ENCODE results near the gene TTLL13. TPM values are rescaled to one million over a fixed set of nuclear protein-coding genes. Genes with fewer than 3 reads are reported as not detected.
"Not testable (repeated sequence)": the region's sequence is repeated elsewhere in the genome, so short reads cannot be mapped to it uniquely, and the experiment has no call there.

The TTLL13 gene
- total RNA-seq, 1 experiment from 2014 or later: 0.43 TPM

DNA sequence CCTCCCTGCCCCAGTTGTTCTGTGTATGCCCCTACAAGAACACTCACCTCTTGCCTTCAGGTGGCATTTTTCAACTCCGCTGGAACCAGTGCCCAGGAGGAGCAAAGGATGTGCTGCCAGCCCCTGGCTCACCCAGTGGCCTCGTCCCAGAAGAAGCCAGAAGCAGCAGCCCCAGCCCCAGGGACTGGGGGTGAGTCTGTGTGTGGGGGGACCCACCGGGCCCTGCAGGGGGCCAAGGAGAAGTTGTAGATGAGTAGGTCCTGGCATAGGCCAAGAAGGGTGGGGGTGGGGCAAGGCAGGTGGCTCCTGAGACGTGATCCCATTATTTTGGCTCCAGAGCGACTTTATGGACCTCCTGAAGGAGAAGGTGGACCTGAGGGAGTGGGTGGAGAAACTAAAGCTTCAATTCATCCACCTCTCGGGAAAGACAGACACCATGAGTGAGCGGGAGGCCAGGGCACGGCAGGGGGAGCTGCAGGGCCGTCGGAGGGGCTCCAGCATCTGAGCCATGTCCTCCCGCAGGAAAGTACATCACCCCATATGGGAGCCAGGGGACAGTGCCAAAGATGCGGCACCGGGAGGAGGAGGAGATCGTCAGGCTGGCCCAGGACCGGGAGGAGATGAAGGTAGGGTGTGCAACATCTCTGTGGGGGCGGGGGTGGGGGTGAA lies 45.4 kb downstream of the TTLL13 start:
- no peak overlapping the region for H3K4me3 Mint-ChIP-seq (ENCODE audit: unreplicated experiment)
- no peaks in the 10 kb centered on the region for H3K9me3 Mint-ChIP-seq (ENCODE audit: unreplicated experiment)
- H3K27me3 Mint-ChIP-seq (ENCODE audit: insufficient read depth, unreplicated experiment): no peaks in the 10 kb centered on the region
- no peak for TF ChIP-seq CTCF (IDR thresholded peaks at IDR 0.05; ENCODE audit: insufficient read depth in 1 of 2, low read depth in 1 of 2, low read length in 1 of 2, severe bottlenecking in 1 of 2, unreplicated experiment in 1 of 2)
- intact Hi-C loops (cut with micrococcal nuclease; ENCODE audit: unreplicated experiment): loop anchor here (5.0 kb wide), 1 partner anchor 593 kb away; no protein-coding TSS in a partner anchor
- H3K4me1 Mint-ChIP-seq (ENCODE audit: low read depth, unreplicated experiment): peaks cover 7% of the 10 kb centered on the region
- CTCF ChIA-PET: interaction anchor here (2.4 kb wide), 1 partner anchor 24 kb away, joined by 16 read pairs; no protein-coding TSS in a partner anchor
- no peaks in the 10 kb centered on the region for H3K36me3 Mint-ChIP-seq (ENCODE audit: insufficient read depth, unreplicated experiment)
- Histone ChIP-seq H3K4me1 (peaks cover 4% of the 10 kb centered on the region; the same call in 1 of the 2 replicates), H3K4me3 (ENCODE audit: low read depth, low read length) (no peak overlapping the region), H3K36me3 (ENCODE audit: control insufficient read depth, insufficient read depth, low read length) (no peaks in the 10 kb centered on the region), H3K9me3 (no peaks in the 10 kb centered on the region), H3K27me3 (replicated peaks; ENCODE audit: control insufficient read depth, insufficient read depth, low read length) (no peaks in the 10 kb centered on the region)
- no peak overlapping the region for H3K27ac Mint-ChIP-seq (ENCODE audit: unreplicated experiment)
- BruUV-seq (replicated peaks): no TSS peak
- POLR2A ChIA-PET: no interaction called here
- DNase-seq: no peak

DNA sequence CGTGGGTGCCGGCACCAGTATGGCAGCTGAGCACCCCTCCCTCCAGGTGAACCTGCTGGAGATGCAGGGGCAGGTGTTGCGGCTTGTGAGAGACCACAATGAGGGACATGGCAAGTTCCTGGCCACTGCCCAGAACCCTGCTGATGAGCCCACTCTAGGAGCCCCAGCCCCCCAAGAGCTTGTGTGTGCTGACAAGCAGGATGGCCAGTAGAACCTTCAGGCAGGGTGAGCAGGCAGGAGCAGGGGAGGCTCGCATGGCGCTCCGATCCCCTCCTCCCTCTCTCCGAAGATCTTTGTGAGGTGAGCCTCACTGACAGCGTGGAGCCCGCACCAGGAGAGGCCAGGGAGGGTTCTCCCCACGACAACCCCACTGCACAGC lies 45.9 kb downstream of the TTLL13 start:
- ChIA-PET CTCF (no interaction called here), POLR2A (no interaction called here)
- intact Hi-C loops (cut with micrococcal nuclease; ENCODE audit: unreplicated experiment): no loop called here
- no peak overlapping the region for H3K4me3 ChIP-seq (ENCODE audit: low read depth, low read length)
- H3K27me3 ChIP-seq (replicated peaks; ENCODE audit: control insufficient read depth, insufficient read depth, low read length): no peaks in the 10 kb centered on the region
- DNase-seq: no peak
- TF ChIP-seq CTCF (IDR thresholded peaks at IDR 0.05; ENCODE audit: insufficient read depth in 1 of 2, low read depth in 1 of 2, low read length in 1 of 2, severe bottlenecking in 1 of 2, unreplicated experiment in 1 of 2): no peak
- no peak overlapping the region for H3K4me3 Mint-ChIP-seq (ENCODE audit: unreplicated experiment)
- H3K36me3 ChIP-seq (ENCODE audit: control insufficient read depth, insufficient read depth, low read length): no peaks in the 10 kb centered on the region
- peaks cover 7% of the 10 kb centered on the region for H3K4me1 Mint-ChIP-seq (ENCODE audit: low read depth, unreplicated experiment)
- H3K27ac Mint-ChIP-seq (ENCODE audit: unreplicated experiment): no peak overlapping the region
- H3K27me3 Mint-ChIP-seq (ENCODE audit: insufficient read depth, unreplicated experiment): no peaks in the 10 kb centered on the region
- no peaks in the 10 kb centered on the region for H3K9me3 ChIP-seq
- no peaks in the 10 kb centered on the region for H3K36me3 Mint-ChIP-seq (ENCODE audit: insufficient read depth, unreplicated experiment)
- peaks cover 4% of the 10 kb centered on the region; the same call in 1 of the 2 replicates for H3K4me1 ChIP-seq
- no peaks in the 10 kb centered on the region for H3K9me3 Mint-ChIP-seq (ENCODE audit: unreplicated experiment)
- no TSS peak for BruUV-seq (replicated peaks)

DNA sequence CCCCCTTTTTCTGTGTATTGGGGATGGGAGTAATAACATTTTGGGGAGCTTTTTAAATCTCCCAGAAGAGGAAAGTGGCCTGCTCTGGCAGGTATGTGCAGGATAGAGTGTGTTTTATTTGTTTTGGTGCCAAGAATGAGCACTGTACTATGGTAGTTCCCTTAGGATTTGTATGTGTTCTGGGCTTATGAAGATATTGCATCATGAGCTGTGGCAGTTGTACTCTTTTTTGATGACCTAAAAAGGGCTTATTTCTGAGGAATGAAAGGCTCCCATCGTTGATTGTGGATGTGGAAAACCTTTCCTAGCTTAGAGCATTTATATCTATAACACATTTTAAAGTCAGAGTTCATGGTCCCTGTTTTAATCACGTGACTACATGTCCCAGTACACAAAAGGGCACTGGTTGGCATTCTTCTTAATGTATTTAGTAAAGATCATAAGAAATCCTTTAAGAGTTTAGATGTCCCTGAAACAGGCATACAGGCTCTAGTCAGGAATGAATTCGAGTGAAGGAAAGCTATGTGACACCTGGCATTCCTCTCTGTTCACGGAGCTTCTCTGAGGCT lies 47.0 kb downstream of the TTLL13 start:
- H3K9me3 ChIP-seq; H3K27ac Mint-ChIP-seq (ENCODE audit: unreplicated experiment); intact Hi-C loops (cut with micrococcal nuclease; ENCODE audit: unreplicated experiment); H3K4me1 Mint-ChIP-seq (ENCODE audit: low read depth, unreplicated experiment); H3K4me3 ChIP-seq (ENCODE audit: low read depth, low read length); H3K4me1 ChIP-seq; H3K36me3 ChIP-seq (ENCODE audit: control insufficient read depth, insufficient read depth, low read length); DNase-seq; H3K27me3 ChIP-seq (replicated peaks; ENCODE audit: control insufficient read depth, insufficient read depth, low read length); H3K36me3 Mint-ChIP-seq (ENCODE audit: insufficient read depth, unreplicated experiment); BruUV-seq (replicated peaks); H3K27me3 Mint-ChIP-seq (ENCODE audit: insufficient read depth, unreplicated experiment); H3K9me3 Mint-ChIP-seq (ENCODE audit: unreplicated experiment); POLR2A ChIA-PET; H3K4me3 Mint-ChIP-seq (ENCODE audit: unreplicated experiment): not testable (repeated sequence)
- CTCF ChIA-PET: interaction anchor here (0.7 kb wide), 1 partner anchor 91 kb away, joined by 7 read pairs; the partner anchor contains the start of gene IQGAP1

Measured in Caco-2 (cell line).